GM21786 (cell line): ENCODE measurements around the gene SUN5.
"Not testable (repeated sequence)": the region's sequence is repeated elsewhere in the genome, so short reads cannot be mapped to it uniquely, and the experiment has no call there.

ENCODE experiments used
- ATAC-seq: cut with Tn5 transposase; IDR thresholded peaks from one replicate; pipeline ENCODE4 v1.9.1; 2021; ENCODE audit not compliant: unreplicated experiment

The SUN5 gene

GRCh38 chr20:33004141-33004751 is at the start of gene SUN5:
SUN5 (minus strand) TSS chr20:33004433; CDS start chr20:33004340, 93 bp downstream.
- no peak for ATAC-seq

GRCh38 chr20:33053291-33054106 is 49.3 kb upstream of the SUN5 start, which contains the start of gene BPIFB3:
BPIFB3 (plus strand) TSS chr20:33053903; CDS start chr20:33055436, 1,533 bp downstream.
- ATAC-seq: no peak

- no peak for ATAC-seq
These were observed 47.1 kb upstream of the SUN5 start for GRCh38 chr20:33051333-33051732.

- ATAC-seq: no peak
These were observed 42.2 kb upstream of the SUN5 start for GRCh38 chr20:33046412-33046811.

- not testable (repeated sequence) for ATAC-seq
These were observed 41.0 kb upstream of the SUN5 start for GRCh38 chr20:33045129-33045721.

GRCh38 chr20:33043731-33044181 is 39.5 kb upstream of the SUN5 start:
- no peak for ATAC-seq

- no peak for ATAC-seq
These were observed 38.9 kb upstream of the SUN5 start for GRCh38 chr20:33042983-33043730.

- ATAC-seq: no peak
These were observed 38.2 kb upstream of the SUN5 start for GRCh38 chr20:33042430-33042829.

GRCh38 chr20:33038243-33038642 is 34.0 kb upstream of the SUN5 start:
- no peak for ATAC-seq

- no peak for ATAC-seq
These were observed 33.2 kb upstream of the SUN5 start for GRCh38 chr20:33037456-33037855.

GRCh38 chr20:33034901-33035492 is 30.8 kb upstream of the SUN5 start:
- no peak for ATAC-seq

- ATAC-seq: no peak
These were observed 29.9 kb upstream of the SUN5 start for GRCh38 chr20:33034115-33034514.

- no peak for ATAC-seq
These were observed 29.1 kb upstream of the SUN5 start for GRCh38 chr20:33033381-33033780.

- ATAC-seq: no peak
These were observed 28.3 kb upstream of the SUN5 start for GRCh38 chr20:33032555-33032954.

GRCh38 chr20:33031531-33031930 is 27.3 kb upstream of the SUN5 start, which contains the start of gene BPIFB6:
BPIFB6 (plus strand) TSS chr20:33031648; CDS start chr20:33031648, 0 bp downstream.
- ATAC-seq: no peak

- ATAC-seq: no peak
These were observed 26.3 kb upstream of the SUN5 start for GRCh38 chr20:33030569-33030968.

- ATAC-seq: no peak
These were observed 25.8 kb upstream of the SUN5 start for GRCh38 chr20:33030076-33030475.

GRCh38 chr20:33028875-33029274 is 24.6 kb upstream of the SUN5 start:
- ATAC-seq: no peak

GRCh38 chr20:33027769-33028751 is 23.8 kb upstream of the SUN5 start:
- ATAC-seq: no peak
